Heart right ventricle (tissue), 16 donors: ENCODE measurements around the gene OTOP2. TPM values are rescaled to one million over a fixed set of nuclear protein-coding genes. Genes with fewer than 3 reads are reported as not detected.
A peak's percentile ranks its signal among the peaks of the same experiment; 100 is the strongest.

ENCODE experiments used
- ATAC-seq, 8 donors: fragments of 200-7000 bp; cut with Tn5 transposase; one replicate each; pipeline ENCODE4 v1.9.1; 2020; ENCODE audit warnings: mild to moderate bottlenecking in 8 of 8, moderate library complexity in 8 of 8, moderate number of reproducible peaks in 1 of 8
- DNase-seq, 2 donors: peaks; one replicate each; pipeline ENCODE4 v3.0.0-alpha.2; 2020
- H3K27ac ChIP-seq, 10 donors: fragments of 200-600 bp; sonication (generic) in 2 of 10; one replicate each; pipeline versions ENCODE4 v1.5.0 to v1.8.0; 2020 to 2022; ENCODE audit warnings: mild to moderate bottlenecking in 3 of 10
- H3K27me3 ChIP-seq, 7 donors: fragments of 200-600 bp; one replicate each; pipeline ENCODE4 v1.8.0; 2021 to 2022; ENCODE audit warnings: mild to moderate bottlenecking in 2 of 7
- H3K36me3 ChIP-seq, 9 donors: fragments of 200-600 bp; sonication (generic) in 1 of 9; one replicate each; pipeline versions ENCODE4 v1.5.0 to v1.8.0; 2020 to 2022; ENCODE audit warnings: mild to moderate bottlenecking in 2 of 9
- H3K4me1 ChIP-seq, 9 donors: fragments of 200-600 bp; sonication (generic) in 1 of 9; one replicate each; pipeline versions ENCODE4 v1.5.0 to v1.8.0; 2020 to 2022; ENCODE audit warnings: mild to moderate bottlenecking in 4 of 9
- H3K4me3 ChIP-seq, 10 donors: fragments of 200-600 bp; sonication (generic) in 2 of 10; one replicate each; pipeline versions ENCODE4 v1.5.0 to v1.8.0; 2020 to 2022; ENCODE audit warnings: mild to moderate bottlenecking in 7 of 10, moderate library complexity in 2 of 10
- H3K9me3 ChIP-seq, 11 donors: fragments of 200-600 bp in 10 of 11; sonication (generic) in 2 of 11; one replicate each; pipeline versions ENCODE4 v1.5.0 to v1.8.0; 2013 to 2022; ENCODE audit warnings: mild to moderate bottlenecking in 2 of 11, control low read depth in 1 of 11, moderate library complexity in 1 of 11
- WGBS, 2 donors: extraction: QIAGEN DNeasy Blood & Tissue Kit; methylation state at CpG; one replicate each; pipeline ENCODE4 v1.1.7; 2013; ENCODE audit warnings: inconsistent platforms in 1 of 2; 5-methylcytosine and 5-hydroxymethylcytosine counted together
- intact Hi-C, 10 donors: fragments of 100-400 bp; cut with DNase I; formaldehyde crosslinking; loops; one replicate each; pipeline versions ENCODE4 v1.11.1 to v1.14.2; 2022
- polyA plus RNA-seq, 2 donors: library from polyadenylated mRNA; stranded (reverse); fragments of 200-250 nt; gene quantifications; one replicate each; pipeline ENCODE4 v1.2.3, GENCODE V29; 2013
- total RNA-seq, 10 donors: library from RNA; stranded (reverse); fragmentation: NEBNext Ultra II Directional in 3 of 10; extraction: Animal tissue kit (Norgen Biotek cat#: 25700) in 3 of 10; gene quantifications; one replicate each; pipeline versions ENCODE4 v1.2.1 to v1.2.4, GENCODE V29; 2021 to 2023
- TF ChIP-seq, protein P1 (sequence below), 9 donors: fragments of 200-600 bp; sonication (generic) in 2 of 9; IDR thresholded peaks; one replicate each; pipeline versions ENCODE4 v1.5.0 to v1.8.0; 2021 to 2022; ENCODE audit warnings: antibody characterized with exemption in 9 of 9, mild to moderate bottlenecking in 5 of 9, moderate library complexity in 1 of 9
- donor health status: Arrhythmogenic right ventricular cardiomyopathy.
- donor health status: ischemic (EF 13 %, LVEDD 7.1; RV severe dilation, severe dysfunction).
- donor health status: healthy with polysubstance abuse.
- donor health status: DM: no; HTN: yes; CAD: no.
- donor health status: DM: no; HTN: no; CAD: no.
- donor health status: ischemic (EF 25% LVEDD 6.9; RV normal size, moderate dysfunction).
- donor health status: ischemic (EF 25% LVEDD 5.7; RV mildly dilated, moderate dysfunction).
- donor health status: healthy.
- donor health status: DM: yes; HTN: yes; CAD: no.
- donor health status: Ischemic cardiomyopathy.
- donor health status: ischemic (EF 35%, LVEDD 5.7; RV mildly dilated, moderate dysfunction).
- donor health status: nonischemic (EF 11% LVEDD 7.7; RV severe dilation, severe dysfunction).
- donor health status: DM: yes; HTN: yes; CAD: no.
- donor health status: PGD.
- donor health status: ischemic (EF 29% LVEDD 5.4; RV normal size, mild dysfunction).
- donor health status: nonischemic (EF 23%, LVEDD 6.1; RV moderate dilation, normal function).

OTOP2 gene
- total and polyA plus RNA-seq, 12 donors, result not detected

- Histone ChIP-seq H3K27ac (no peak overlapping the region), H3K4me3 (no peak overlapping the region), H3K36me3 (no peaks in the 10 kb centered on the region), H3K4me1 (peaks cover 2 to 32% (median 23%) of the 10 kb centered on the region in 9 donors), H3K9me3 (no peaks in the 10 kb centered on the region), H3K27me3 (peaks cover 22 to 95% (median 89%) of the 10 kb centered on the region in 7 donors)
- DNase-seq (no peak), ATAC-seq (peak in 1 of 8 donors; percentile 15)
- TF ChIP-seq, protein P1, sequence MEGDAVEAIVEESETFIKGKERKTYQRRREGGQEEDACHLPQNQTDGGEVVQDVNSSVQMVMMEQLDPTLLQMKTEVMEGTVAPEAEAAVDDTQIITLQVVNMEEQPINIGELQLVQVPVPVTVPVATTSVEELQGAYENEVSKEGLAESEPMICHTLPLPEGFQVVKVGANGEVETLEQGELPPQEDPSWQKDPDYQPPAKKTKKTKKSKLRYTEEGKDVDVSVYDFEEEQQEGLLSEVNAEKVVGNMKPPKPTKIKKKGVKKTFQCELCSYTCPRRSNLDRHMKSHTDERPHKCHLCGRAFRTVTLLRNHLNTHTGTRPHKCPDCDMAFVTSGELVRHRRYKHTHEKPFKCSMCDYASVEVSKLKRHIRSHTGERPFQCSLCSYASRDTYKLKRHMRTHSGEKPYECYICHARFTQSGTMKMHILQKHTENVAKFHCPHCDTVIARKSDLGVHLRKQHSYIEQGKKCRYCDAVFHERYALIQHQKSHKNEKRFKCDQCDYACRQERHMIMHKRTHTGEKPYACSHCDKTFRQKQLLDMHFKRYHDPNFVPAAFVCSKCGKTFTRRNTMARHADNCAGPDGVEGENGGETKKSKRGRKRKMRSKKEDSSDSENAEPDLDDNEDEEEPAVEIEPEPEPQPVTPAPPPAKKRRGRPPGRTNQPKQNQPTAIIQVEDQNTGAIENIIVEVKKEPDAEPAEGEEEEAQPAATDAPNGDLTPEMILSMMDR (IDR thresholded peaks at IDR 0.05), result no peak
- intact Hi-C loops, result loop anchor here in 2 of 10 donors (5.0 kb wide), 1 partner anchor 36 kb away; no protein-coding TSS in a partner anchor
- 85 to 90% methylated on average over 2 of the region's 2 CpGs for WGBS, 2 donors
Measured at GRCh38 chr17:74921769-74922168, 2.3 kb upstream of the OTOP2 start.

- Histone ChIP-seq H3K9me3 (no peaks in the 10 kb centered on the region), H3K27me3 (peaks cover 22 to 96% (median 93%) of the 10 kb centered on the region in 7 donors), H3K4me1 (peaks cover 2 to 31% (median 23%) of the 10 kb centered on the region in 9 donors), H3K27ac (no peak overlapping the region), H3K36me3 (no peaks in the 10 kb centered on the region), H3K4me3 (no peak overlapping the region)
- DNase-seq (no peak), ATAC-seq (no peak)
- WGBS, 2 donors, result 57 to 62% methylated on average over 6 of the region's 6 CpGs
- TF ChIP-seq, protein P1 (IDR thresholded peaks at IDR 0.05), result no peak
- intact Hi-C loops, result loop anchor here in 2 of 10 donors (5.0 kb wide), 1 partner anchor 35 kb away; no protein-coding TSS in a partner anchor
Measured at GRCh38 chr17:74922172-74922571, 1.9 kb upstream of the OTOP2 start.

DNA sequence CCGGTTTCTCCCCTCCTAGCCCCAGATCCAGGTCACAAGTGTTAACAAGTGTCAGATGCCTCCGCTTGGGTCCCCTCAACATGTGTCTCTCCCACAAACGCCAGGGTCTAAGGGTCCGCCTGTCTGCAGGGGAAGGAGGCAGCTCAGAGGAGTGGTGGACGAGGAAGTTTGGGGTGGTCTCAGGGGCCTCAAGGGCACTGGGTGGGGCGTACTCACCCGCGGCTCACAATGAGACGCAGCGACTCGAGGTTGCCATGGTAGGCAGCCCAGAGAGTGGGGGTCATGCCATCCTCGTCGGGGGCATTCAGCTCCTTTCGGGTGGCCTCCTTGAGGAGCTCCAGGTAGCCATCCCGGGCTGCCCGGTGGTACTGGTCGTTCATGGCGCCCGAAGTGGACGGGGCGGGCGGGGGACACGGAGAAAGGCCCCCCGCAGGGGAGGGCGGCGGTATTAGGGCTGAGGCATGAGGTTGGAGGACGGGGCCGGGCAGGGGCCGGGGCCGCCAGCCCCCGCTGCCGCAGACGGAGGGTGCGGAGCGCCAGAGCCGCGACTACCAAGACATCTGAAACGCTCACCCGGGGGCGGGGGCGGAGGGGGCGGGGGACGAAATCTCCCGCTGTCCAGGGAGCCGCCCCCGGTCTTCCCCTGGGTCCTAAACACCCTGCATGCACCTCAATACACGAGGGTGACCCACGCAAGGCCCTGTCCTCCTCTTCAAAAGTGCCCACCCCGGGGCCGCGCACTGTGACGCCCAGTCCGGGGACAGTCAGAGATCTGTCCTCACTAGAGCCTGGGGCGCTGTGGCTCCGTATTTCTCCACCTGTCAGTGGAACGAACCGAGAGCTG lies 1.2 kb upstream of the OTOP2 start, which contains the start of gene USH1G:
USH1G (minus strand) TSS at position 562 of the 844 bp plus-strand sequence; CDS start at position 380, 182 bp downstream.
- Histone ChIP-seq H3K36me3 (no peaks in the 10 kb centered on the region), H3K9me3 (no peaks in the 10 kb centered on the region), H3K27ac (no peak within 1 kb of the TSS), H3K4me3 (peak within 1 kb of the TSS in 9 of 10 donors; percentile 16 to 46 (median 30)), H3K27me3 (peaks cover 22 to 100% (median 95%) of the 10 kb centered on the region in 7 donors), H3K4me1 (peaks cover 2 to 31% (median 22%) of the 10 kb centered on the region in 9 donors)
- 5 to 9% methylated on average over 53 to 57 of the region's 57 CpGs for WGBS, 2 donors
- TF ChIP-seq, protein P1 (IDR thresholded peaks at IDR 0.05), result no peak
- ATAC-seq, result peak in 6 of 8 donors; percentile 8 to 23 (median 14)
- no peak for DNase-seq
- intact Hi-C loops, result loop anchor here in 2 of 10 donors (5.0 kb wide), 1 partner anchor 34 kb away; no protein-coding TSS in a partner anchor

DNA sequence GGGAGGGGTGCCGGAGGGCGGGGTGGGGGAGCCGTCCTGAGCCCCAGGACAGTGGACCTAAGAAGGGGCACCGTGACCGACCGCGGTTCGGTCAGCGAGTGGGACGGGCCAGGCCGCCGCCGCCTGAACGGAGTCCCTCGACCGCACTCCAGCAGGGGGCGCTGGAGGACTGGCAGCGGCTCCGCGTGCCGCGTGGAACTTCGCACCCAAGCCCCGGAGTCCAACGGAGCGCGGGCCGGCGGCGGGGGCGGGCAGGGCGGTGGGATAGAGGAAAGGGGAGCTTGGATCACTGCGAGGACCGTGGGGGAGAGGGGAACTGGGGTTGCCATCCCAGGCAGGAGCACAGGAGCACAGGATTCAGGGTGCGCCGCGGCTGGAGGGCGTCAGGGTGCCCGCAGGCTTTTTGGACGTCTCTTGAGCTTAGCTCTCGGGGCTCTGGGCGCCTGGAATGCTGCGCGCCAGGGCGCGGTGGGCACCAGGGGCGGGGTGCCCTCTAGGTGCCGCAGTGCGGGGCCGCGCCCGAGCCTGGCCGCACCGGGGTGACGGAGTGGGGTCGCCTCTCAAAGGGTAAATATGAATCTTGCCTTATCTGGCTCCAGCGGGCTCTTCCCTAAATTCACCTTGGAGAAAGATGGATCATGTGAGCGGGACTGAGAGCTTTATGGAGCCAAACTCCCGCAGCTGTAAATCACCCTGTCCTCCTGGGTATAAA lies 379 bp upstream of the OTOP2 start:
- peak; percentile 55 to 72 (median 62) for ATAC-seq
- Histone ChIP-seq H3K4me1 (peaks cover 2 to 31% (median 22%) of the 10 kb centered on the region in 9 donors), H3K27me3 (peaks cover 22 to 96% (median 91%) of the 10 kb centered on the region in 7 donors), H3K4me3 (peak overlapping the region in 9 of 10 donors; percentile 16 to 46 (median 30)), H3K9me3 (no peaks in the 10 kb centered on the region), H3K36me3 (no peaks in the 10 kb centered on the region), H3K27ac (no peak overlapping the region)
- TF ChIP-seq, protein P1 (IDR thresholded peaks at IDR 0.05), result peak; percentile 51 to 93 (median 79)
- intact Hi-C loops, result loop anchor here in 2 of 10 donors (5.0 kb wide), 1 partner anchor 34 kb away; no protein-coding TSS in a partner anchor
- WGBS, 2 donors, result 3 to 5% methylated on average over 59 of the region's 59 CpGs
- peak; percentile 54 to 78 for DNase-seq
